ENCODE results near the gene PPM1N.
"Not testable (repeated sequence)": the region's sequence is repeated elsewhere in the genome, so short reads cannot be mapped to it uniquely, and the experiment has no call there.

The PPM1N gene

GRCh38 chr19:45506989-45507871 lies 9.0 kb downstream of the PPM1N start, which contains the start of gene VASP:
TSS of gene VASP (plus strand) at chr19:45507479. CDS start at chr19:45507772, 293 bp downstream.
- DNase-seq, result peak in 52 of 56 donors; percentile 23 to 85 (median 62)

GRCh38 chr19:45507872-45508416 lies 9.7 kb downstream of the PPM1N start:
- DNase-seq, result peak in 3 of 56 donors; percentile 31 to 45 (median 37)

- peak in 1 of 56 donors; percentile 7 for DNase-seq
Measured at GRCh38 chr19:45508417-45508860, 10.2 kb downstream of the PPM1N start.

- peak in 18 of 56 donors; percentile 8 to 45 (median 23) for DNase-seq
Measured at GRCh38 chr19:45508861-45509691, 10.8 kb downstream of the PPM1N start.

GRCh38 chr19:45509692-45510015 lies 11.4 kb downstream of the PPM1N start:
- no peak for DNase-seq

- not testable (repeated sequence) for DNase-seq
Measured at GRCh38 chr19:45510352-45510751, 12.1 kb downstream of the PPM1N start.

GRCh38 chr19:45511074-45511473 lies 12.8 kb downstream of the PPM1N start:
- DNase-seq, result no peak

- DNase-seq, result no peak
Measured at GRCh38 chr19:45512881-45513483, 14.7 kb downstream of the PPM1N start.

GRCh38 chr19:45514376-45515051 lies 16.3 kb downstream of the PPM1N start:
- no peak for DNase-seq

GRCh38 chr19:45515081-45515624 lies 16.9 kb downstream of the PPM1N start:
- peak in 17 of 56 donors; percentile 9 to 57 (median 21) for DNase-seq

GRCh38 chr19:45515807-45516401 lies 17.7 kb downstream of the PPM1N start:
- no peak for DNase-seq

- DNase-seq, result no peak
Measured at GRCh38 chr19:45517238-45517637, 19.0 kb downstream of the PPM1N start.

GRCh38 chr19:45517641-45518468 lies 19.6 kb downstream of the PPM1N start:
- no peak for DNase-seq

- DNase-seq, result no peak
Measured at GRCh38 chr19:45518469-45518826, 20.2 kb downstream of the PPM1N start.

- DNase-seq, result no peak
Measured at GRCh38 chr19:45522010-45522941, 24.0 kb downstream of the PPM1N start.

- DNase-seq, result peak in 52 of 56 donors; percentile 14 to 88 (median 63)
Measured at GRCh38 chr19:45523642-45524256, 25.5 kb downstream of the PPM1N start.

GRCh38 chr19:45524575-45525129 lies 26.4 kb downstream of the PPM1N start:
- DNase-seq, result peak in 20 of 56 donors; percentile 7 to 64 (median 28)

Measured in amygdala (tissue), 56 donors.